ENCODE data around the gene APBA2.

- TF ChIP-seq CTCF (IDR thresholded peaks at IDR 0.05), result no peak
- no peak for TF ChIP-seq POLR2A (IDR thresholded peaks at IDR 0.05)
- TF ChIP-seq POLR2AphosphoS5 (IDR thresholded peaks at IDR 0.05), result no peak
- TF ChIP-seq EP300 (IDR thresholded peaks at IDR 0.05), result no peak
These were observed 224.0 kb downstream of the APBA2 start for GRCh38 chr15:29109762-29110161.
